GM21381 (cell line): Measurements from ENCODE around the gene CAMK1D.
"Not testable (repeated sequence)": the region's sequence is repeated elsewhere in the genome, so short reads cannot be mapped to it uniquely, and the experiment has no call there.

Experiments used
- ATAC-seq: cut with Tn5 transposase; IDR thresholded peaks from one replicate; pipeline ENCODE4 v1.9.1; 2021; ENCODE audit warnings: mild to moderate bottlenecking, moderate library complexity; ENCODE audit not compliant: unreplicated experiment

The CAMK1D gene

DNA sequence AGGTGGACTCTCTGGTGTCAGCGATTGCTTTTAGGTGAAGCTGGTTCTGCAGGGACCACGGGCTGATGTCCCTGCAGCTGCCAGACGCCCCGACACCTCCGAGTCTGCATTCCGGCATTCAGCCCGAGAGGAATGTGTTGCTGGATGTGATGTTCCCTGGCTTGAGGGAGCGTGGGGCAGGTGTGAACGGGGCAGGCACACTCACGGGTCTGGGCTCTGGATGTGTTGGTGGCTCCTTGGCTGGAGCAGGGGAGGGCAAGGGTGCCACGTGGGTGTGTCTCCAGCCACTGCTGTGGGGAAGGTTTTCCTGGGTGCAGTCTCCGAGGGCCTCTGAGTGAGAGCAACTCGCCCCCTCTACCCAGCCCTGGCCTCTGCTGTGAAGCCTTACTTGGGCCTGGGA, 140.5 kb downstream of the CAMK1D start:
- no peak for ATAC-seq

DNA sequence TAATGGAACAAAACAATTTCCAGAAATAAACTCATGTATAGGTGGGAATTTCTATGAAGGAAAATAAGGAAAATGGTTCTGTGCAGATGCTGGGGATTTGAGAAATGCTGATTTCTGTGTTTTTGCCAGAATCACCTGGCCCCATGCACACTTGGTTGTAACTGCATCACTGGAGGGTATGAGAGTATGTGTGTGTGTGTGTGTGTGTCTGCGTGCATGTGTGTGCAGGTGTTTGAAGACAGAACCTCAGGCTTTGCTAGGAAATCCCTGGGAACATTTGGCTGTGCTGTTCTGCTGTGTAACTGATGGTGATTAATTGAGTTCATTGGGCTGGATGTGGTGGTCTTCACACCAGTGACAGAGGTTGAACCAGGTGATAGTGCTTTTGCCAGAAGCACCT, 141.6 kb downstream of the CAMK1D start:
- no peak for ATAC-seq

DNA sequence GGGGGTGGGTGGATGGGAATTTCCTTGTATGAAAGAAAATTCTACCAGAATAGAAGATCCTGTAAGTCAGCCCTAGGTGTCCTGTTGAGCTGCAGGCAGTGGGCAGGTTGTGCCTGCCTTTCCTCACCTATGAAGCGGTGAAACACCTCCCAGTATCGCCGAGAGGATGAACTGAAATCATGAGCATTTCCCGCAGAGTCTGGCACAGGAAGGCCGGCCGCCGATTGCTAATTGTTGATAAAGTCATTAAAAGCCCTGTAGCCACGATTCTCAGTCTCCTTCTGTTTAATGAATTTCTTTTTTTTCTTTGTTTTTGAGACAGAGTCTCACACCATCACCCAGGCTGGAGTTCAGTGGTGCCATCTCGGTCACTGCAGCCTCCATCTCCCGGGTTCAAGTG, 142.1 kb downstream of the CAMK1D start:
- ATAC-seq: no peak

DNA sequence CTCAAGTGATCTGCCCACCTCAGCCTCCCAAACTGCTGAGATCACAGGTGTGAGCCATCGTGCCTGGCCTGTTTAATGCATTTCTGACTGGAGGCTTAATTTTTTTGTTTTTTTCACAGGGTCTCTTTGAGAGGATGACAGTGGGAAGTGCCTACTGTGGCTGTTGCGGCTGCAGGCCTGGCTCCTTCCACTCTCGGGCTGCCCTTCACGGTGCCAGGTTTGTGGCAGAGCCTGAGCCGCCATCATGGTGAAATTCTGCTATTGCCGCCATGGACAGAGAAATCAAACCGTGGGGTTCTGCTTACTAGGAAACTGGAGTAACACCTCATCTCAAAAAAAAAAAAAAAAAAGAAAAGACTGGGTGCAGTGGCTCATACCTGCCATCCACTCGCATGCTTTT, 142.7 kb downstream of the CAMK1D start:
- ATAC-seq: no peak

DNA sequence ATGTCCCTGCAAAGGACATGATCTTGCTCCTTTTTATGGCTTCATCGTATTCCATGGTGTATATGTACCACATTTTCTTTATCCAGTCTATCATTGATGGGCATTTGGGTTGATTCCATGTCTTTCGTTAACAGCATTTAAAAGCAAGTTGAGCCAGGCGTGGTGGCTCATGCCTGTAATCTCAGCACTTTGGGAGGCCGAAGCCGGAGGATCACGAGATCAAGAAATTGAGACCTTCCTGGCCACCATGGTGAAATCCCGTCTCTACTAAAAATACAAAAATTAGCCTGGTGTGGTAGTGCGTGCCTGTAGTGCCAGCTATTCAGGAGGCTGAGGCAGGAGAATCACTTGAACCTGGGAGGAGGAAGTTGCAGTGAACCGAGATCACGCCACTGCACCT, 147.7 kb downstream of the CAMK1D start:
- not testable (repeated sequence) for ATAC-seq

DNA sequence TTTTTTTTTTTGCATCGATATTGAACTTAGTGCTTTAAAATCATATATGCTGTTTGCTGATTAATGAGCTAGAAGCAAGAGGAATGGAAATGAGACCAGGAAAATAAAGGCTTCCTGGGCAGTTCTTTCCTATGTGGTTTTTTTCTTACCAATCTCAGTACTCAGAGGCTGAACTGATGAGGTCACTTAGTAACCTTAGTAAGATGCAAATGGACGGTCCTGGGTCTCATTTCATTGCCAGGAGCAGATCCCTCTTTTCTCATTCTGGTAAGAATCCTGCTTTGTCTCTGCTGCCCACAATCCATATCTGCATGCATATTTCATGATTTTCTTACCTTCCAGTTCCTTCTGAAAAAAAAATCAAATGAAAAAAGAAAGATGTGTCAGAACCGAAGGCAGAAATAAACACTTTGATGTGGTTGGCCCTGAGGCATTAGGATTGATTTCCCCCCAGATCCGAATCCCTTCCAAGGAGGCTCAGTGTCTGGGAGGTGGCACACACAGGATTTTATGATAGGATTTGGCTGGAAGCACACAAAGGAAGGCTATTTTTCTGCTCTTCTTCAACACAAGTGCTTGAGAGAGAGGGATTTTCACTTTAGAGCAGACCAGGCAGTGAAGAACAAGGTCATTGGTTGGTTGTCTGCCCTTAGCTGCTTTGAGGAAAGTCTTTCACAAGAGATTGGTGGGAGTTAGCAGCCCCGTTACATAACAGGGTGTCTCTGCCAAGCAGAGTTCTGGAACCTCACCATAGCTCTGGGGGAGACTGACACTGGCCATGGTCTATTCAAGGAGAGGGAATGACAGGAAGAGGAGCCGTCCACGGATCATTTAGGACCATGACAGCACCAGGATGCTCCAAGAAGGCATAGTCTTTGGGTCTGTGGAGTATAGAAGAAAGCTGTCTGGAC, 150.0 kb downstream of the CAMK1D start:
- no peak for ATAC-seq

DNA sequence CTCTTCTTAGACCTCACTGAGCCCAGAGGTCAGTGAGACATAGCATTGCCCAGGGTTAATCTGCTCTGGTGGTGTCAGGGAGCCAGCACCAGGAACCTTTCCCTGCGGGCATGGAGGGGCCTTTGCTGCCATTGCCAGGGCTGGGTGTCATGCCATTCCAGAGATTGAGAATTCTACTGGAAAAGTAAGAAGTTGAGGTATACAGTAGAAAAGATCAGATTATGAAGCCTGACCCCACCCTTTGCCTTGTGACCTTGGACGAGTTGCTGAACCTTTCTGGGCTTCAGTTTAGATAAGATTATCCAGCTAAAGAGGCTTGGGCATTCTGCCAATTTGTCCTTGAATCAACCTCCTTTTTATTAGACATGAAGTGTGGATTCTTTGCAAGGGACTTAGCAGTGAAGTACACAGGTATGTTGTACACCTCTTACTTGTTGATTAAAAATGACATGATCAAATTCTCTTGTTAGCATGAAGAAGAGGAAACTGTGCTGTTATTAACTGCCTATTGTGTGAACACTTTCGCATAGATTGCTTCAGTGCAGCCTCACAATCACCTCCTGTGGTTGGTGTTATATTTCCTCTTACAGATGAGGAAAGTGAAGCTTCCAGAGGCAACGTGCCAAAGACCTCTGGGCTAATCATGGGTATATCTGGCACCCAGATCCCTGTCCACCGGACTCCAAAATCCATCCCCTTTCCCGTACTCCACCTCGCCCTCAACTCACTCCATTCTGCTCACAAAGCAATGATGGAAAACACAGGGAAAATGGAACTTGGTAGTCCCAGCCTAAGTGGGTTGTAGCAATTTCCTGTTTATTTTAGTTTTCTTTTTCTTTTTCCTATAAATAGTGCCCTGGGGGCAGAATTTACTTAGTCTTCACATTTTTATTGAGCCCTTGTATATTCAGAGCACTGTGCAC, 151.3 kb downstream of the CAMK1D start:
- no peak for ATAC-seq

DNA sequence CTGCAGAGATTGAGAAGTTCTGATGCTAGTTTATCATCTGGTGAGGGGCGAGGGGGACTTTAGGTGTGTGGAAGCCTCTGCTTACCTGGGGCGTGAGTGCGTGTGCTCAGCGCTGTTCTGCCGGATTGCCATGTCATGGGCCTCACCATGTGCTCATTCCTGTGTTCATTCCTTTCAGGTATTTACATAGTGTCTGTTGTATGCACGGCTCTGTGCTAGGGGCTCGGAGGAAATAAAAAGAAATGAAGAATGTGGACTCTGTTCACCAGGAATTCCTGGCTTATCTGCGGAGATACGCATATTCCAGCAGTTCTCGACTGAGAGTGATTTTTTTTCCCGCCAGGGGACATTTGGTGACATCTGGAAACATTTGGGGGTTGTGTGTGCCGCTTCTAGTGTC, 152.0 kb downstream of the CAMK1D start:
- no peak for ATAC-seq

DNA sequence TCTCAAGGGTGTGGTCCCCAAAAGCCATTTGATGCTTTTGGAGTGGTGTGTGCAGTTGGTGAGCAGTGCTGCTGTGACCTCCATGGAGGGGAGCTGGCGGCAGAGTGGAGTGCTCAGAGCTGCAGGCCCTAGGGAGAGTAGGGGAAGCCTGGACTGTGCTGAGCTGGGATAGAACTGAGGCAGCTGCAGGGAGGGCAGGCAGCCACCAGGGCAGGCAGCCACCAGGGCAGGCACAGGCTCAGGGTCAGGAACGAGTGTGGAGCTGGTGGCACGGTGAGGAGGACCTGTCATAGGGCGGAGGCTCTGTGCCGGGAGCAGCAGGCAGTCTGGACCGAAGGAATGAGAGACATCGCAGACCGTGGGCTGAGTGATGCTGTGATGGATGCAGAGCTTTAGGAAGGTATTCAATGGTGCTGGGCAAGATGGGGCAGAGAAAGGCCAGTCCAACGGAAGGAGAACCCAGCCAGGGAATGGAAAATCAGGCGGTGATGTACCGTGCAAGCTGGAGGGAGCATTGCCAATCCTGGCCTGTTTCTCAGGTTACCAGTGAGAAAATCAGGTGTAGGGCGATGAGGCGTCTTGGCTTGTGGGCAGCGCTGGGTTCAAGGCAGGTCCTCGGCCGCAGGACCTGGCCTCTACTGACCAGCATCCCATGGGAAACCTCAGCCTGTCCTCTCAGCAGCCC, 152.6 kb downstream of the CAMK1D start:
- no peak for ATAC-seq

DNA sequence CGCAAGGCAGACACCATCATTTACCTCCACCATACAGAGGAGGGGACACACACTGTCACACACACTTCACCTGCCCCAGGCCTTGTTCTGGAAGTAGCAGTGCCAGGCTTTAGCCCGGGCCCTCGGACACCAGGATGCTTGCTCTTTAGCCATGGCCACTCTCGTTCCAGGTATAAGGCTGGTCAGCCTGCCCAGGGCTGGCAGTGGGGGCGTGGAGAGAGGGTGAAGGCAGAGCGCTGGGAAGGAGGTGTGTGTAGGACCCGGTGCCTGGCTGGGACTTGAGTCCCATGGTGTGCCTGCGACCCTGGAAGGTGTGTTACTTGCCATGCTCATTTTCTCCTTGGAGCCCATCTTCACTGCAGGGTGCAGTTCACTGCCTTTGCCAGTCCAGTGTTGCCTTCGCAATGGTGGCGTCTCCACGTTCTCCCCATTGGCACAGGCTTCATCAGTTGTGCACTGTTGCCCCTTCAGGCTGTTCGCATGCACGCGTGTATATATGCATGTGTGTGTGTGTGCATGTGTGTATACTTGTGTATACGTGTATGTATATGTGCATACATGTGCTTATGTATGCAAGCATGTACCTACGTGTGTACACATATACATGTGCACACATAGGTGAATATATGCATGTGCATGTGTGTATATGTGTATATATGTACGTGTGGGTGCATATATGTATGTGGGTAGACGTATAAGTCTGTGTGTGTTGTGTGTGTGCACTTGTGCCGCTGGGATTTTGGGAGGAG, 153.4 kb downstream of the CAMK1D start:
- ATAC-seq: no peak

DNA sequence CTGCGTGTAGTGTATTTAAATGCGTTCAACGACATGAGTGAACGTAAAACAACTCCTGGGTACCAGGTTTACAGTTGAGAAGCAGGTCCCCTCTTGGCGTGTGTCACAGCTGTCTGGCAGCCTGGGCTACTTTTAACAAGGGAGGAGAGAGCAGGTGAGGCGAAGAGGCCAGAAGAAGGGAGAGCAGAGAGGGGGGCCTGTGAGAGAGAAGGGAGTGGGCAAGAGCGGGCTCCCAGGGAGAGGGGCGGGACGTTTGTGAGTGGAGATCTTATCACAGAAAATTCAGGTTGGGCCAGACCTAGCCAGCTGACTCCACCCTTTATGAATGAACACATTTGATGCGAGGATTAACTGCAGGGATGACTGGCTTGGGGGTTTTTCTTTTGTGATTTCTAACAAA, 154.0 kb downstream of the CAMK1D start:
- ATAC-seq: no peak

DNA sequence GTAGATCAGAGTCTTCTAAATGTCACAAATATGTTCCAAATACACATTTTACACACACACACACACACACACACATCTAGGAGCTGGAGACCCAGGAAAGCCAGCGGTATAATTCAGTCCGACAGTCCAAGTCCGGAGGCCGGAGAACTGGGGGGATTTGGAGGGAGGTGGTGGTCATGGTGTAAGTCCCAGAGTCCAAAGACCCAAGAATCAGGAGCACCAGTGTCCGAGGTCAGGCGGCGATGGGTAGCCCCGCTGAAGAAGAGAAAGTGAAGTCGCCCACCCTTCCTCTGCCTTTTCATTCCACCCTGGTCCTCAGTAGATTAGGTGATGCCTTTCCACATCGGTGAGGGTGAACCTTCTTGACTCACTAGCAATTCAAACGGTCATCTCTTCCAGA, 154.8 kb downstream of the CAMK1D start:
- ATAC-seq: no peak

DNA sequence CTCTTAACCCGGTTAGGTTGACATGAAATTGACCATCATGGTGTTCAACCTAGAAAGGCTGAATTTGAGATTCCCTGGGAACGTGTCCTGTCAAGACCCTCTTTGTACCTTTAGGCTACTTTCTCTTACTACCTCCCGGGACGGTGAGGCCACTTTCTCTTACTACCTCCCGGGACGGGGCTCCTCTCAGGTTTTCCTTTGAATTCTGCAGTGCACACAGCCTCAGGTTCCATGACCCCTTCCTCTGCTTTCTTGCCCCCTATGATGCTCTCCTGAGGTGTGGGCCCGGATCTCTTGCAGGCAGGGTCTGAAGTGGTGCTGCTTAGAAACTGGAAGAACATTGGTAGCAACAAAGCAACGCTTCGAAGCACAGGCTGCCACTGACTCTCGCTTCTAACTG, 155.3 kb downstream of the CAMK1D start:
- no peak for ATAC-seq

DNA sequence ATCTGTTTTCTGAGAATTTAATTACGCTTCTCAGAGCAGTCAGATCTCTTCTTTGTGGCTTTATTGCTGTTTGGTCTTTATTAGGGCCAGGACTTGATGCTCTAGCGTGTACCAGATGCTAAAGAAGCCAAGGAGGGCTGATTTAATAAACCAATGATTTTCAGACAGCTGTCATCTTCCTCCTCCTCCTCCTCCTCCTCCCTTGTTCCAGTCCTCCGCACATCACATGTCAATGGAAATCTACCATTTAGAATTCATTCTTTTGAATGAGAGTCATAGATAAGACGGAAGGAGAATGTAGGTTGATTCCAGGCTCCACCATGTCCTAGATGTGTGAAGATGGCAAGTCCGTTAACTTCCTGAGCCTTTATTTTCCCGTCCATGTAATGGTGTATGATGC, 156.3 kb downstream of the CAMK1D start:
- ATAC-seq: no peak

DNA sequence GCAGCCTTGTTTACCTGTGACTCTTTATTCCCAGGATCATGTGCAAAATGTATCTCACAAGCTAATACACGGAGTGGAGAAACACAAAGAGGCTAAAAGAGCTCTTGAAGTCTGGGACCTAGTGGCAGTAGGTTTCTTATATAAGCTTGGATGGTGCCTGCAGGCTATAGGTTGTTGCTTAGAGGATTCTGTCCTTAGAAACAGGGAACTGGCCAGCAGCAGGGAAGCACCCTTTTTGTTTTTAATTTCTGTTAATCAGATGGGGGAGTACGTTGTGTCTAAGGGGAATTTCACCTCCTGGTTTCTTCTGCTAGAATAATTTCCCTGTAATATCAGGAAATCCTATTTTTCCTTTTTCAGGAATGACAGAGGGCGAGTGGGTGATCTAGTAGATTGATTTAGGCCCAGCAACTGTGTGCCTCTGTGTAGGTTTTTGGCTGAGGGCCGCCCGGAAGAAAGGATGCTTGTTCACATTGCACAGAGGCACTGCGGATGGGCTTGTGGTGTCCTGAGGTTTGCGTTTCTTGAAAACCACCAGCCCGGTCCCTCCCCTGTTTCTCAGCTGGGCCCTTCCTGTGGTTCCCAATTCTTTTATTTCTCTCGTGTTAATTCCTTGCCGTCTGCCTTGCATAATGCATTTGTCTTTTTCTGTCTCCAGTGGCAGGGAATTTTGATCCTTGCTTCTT, 158.0 kb downstream of the CAMK1D start:
- no peak for ATAC-seq

DNA sequence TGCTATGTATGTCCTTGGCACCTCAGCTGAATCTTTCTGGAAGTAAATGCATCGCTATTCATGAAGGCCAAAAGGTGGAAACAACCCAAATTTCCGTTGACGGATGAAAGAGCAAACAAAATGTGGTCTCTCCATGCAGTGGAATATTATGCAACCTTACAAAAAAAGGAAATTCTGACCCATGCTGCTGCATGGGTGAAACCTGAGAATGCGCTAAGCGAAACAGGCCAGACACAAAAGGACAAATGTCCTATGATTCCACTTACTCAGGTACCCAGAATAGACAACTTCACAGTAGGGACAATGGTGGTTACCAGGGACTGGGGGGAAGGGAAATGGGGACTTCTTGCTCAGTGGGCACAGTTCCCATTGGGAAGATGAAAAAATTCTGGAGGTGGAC, 158.8 kb downstream of the CAMK1D start:
- ATAC-seq: no peak

DNA sequence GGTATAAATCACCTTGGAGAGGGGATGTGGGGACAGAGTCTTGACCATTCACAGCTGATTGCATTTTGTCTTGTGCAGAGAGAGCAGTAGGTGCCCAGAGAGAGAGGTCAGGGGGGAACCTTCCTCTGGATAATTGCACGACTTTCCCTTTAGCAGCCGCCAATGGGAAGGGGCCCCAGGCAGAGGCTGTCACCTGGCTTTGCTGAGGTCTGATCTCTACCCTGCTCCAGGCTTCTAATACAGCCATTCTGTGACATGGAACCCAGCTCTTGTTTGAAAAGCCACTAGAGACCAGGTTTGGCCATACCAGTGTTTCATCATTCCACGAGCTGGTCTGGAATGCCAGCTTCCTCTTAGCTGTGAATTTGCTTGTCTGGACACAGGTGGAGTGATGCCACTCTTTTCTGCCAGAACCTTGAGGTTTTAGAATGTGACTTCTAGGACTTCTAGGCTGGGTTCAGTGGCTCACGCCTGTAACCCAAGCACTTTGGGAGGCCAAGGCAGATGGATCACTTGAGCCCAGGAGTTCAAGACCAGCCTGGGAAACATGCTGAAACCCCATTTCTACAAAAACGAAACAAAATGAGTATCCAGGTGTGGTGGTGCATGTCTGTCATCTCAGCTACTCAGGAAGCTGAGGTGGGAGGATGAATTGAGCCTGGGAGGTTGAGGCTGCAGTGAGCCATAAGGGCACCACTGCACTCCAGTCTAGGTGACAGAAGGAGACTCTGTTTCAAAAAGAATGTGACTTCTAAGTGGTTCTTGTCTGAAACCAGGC, 159.9 kb downstream of the CAMK1D start:
- no peak for ATAC-seq

DNA sequence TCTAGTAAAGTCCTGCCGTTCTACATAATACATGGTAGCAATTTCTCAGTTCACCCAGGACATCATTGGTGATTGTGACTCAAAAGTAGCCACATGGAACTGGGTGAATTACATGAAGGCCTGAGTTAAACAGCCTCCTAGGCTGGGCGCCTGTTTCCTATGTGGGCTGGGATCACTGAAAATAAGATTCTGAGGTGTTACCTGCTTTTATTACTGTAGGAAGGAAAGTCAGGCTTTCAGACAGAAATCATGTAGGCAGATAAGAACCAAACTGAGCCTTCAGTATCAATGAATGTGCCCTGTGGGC, 160.4 kb downstream of the CAMK1D start:
- no peak for ATAC-seq

DNA sequence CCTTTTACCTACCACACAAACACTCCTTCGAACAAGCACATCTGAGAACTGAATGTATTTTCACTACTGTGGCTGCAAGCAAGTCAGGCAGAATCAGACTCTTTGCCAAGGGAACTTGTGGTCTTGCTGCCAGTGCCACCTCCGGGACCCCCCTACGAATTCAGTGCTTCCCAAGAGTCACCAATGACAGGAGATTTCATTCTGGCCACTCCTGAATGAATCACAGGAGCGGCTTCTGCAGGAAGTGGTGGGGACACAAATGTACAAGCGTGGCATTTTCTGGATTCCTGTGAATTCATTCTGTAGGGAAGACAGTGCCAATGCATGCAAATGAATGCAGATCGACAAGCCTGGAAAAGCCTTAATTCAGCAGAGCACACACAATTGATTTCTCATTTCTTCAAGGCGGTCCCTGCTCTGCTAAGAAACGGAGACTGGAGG, 161.2 kb downstream of the CAMK1D start:
- ATAC-seq: no peak
